ENCODE data around the gene P2RY6. TPM values are rescaled to one million over a fixed set of nuclear protein-coding genes. Genes with fewer than 3 reads are reported as not detected.

The P2RY6 gene
- total and polyA plus RNA-seq, 8 donors, result 0.24 to 4.1 (median 0.98) TPM; not detected in 1

- Histone ChIP-seq H3K9me3 (no peaks in the 10 kb centered on the region), H3K36me3 (no peaks in the 10 kb centered on the region), H3K4me3 (no peak overlapping the region), H3K27ac (no peak overlapping the region), H3K4me1 (no peaks in the 10 kb centered on the region), H3K27me3 (no peaks in the 10 kb centered on the region)
- 94% methylated on average over 55 to 56 of the region's 56 CpGs for WGBS, 2 donors
- ATAC-seq (no peak), DNase-seq (peak in 1 of 6 donors; percentile 44), FAIRE-seq (no peak)
- intact Hi-C loops (cut with DNase I), result loop anchor here in 1 of 3 donors (5.0 kb wide), 1 partner anchor 47 kb away; no protein-coding TSS in a partner anchor
- no peak for TF ChIP-seq CTCF (IDR thresholded peaks at IDR 0.05)
Measured at GRCh38 chr11:73234471-73235181, 37.5 kb upstream of the P2RY6 start.

GRCh38 chr11:73235236-73235786 is 36.8 kb upstream of the P2RY6 start:
- FAIRE-seq (no peak), DNase-seq (no peak), ATAC-seq (no peak)
- Histone ChIP-seq H3K9me3 (no peaks in the 10 kb centered on the region), H3K27me3 (no peaks in the 10 kb centered on the region), H3K36me3 (no peaks in the 10 kb centered on the region), H3K27ac (no peak overlapping the region), H3K4me3 (no peak overlapping the region), H3K4me1 (no peaks in the 10 kb centered on the region)
- WGBS, 2 donors, result 82 to 87% methylated on average over 8 of the region's 8 CpGs
- TF ChIP-seq CTCF (IDR thresholded peaks at IDR 0.05), result no peak
- intact Hi-C loops (cut with DNase I), result loop anchor here in 1 of 3 donors (5.0 kb wide), 1 partner anchor 48 kb away; no protein-coding TSS in a partner anchor

GRCh38 chr11:73236205-73236765 is 35.9 kb upstream of the P2RY6 start:
- no peak for ATAC-seq
- no peaks in the 10 kb centered on the region for H3K27me3 ChIP-seq
- H3K27ac ChIP-seq, result no peak overlapping the region
- no peaks in the 10 kb centered on the region for H3K4me1 ChIP-seq
- DNase-seq, result peak in 1 of 6 donors; percentile 30
- no peaks in the 10 kb centered on the region for H3K9me3 ChIP-seq
- no peak for TF ChIP-seq CTCF (IDR thresholded peaks at IDR 0.05)
- intact Hi-C loops (cut with DNase I), result loop anchor here in 1 of 3 donors (5.0 kb wide), 1 partner anchor 49 kb away; no protein-coding TSS in a partner anchor
- no peaks in the 10 kb centered on the region for H3K36me3 ChIP-seq
- WGBS, 2 donors, result 85 to 90% methylated on average over 4 of the region's 4 CpGs
- no peak for FAIRE-seq
- H3K4me3 ChIP-seq, result no peak overlapping the region

- intact Hi-C loops (cut with DNase I), result loop anchor here in 1 of 3 donors (5.0 kb wide), 1 partner anchor 50 kb away; no protein-coding TSS in a partner anchor
- H3K4me3 ChIP-seq, result no peak overlapping the region
- H3K36me3 ChIP-seq, result no peaks in the 10 kb centered on the region
- no peaks in the 10 kb centered on the region for H3K4me1 ChIP-seq
- H3K9me3 ChIP-seq, result no peaks in the 10 kb centered on the region
- ATAC-seq (peak; percentile 24 to 65 (median 55)), DNase-seq (peak in 1 of 6 donors; percentile 60), FAIRE-seq (no peak)
- H3K27ac ChIP-seq, result no peak overlapping the region
- WGBS, 2 donors, result 55 to 57% methylated on average over 6 of the region's 6 CpGs
- peak in 3 of 4 donors; percentile 11 to 21 (median 20) for TF ChIP-seq CTCF (IDR thresholded peaks at IDR 0.05)
- no peaks in the 10 kb centered on the region for H3K27me3 ChIP-seq
Measured at GRCh38 chr11:73236854-73237253, 35.3 kb upstream of the P2RY6 start.

Measured in pancreas (tissue), 10 donors.